ENCODE data around the gene RBFOX2.

GRCh38 chr22:35970616-35971455 lies 57.8 kb downstream of the RBFOX2 start:
- TF ChIP-seq CTCF (conservative IDR thresholded peaks at IDR 0.05; ENCODE audit: low read depth in 2 of 2) = no peak
- no peak for TF ChIP-seq JUNB (IDR thresholded peaks at IDR 0.05; ENCODE audit: unreplicated experiment)
- no peak for TF ChIP-seq EZH2phosphoT487 (IDR thresholded peaks at IDR 0.05; ENCODE audit: unreplicated experiment)
- TF ChIP-seq EZH2 (IDR thresholded peaks at IDR 0.05; ENCODE audit: low read depth, unreplicated experiment) = no peak
- TF ChIP-seq POLR2AphosphoS5 (IDR thresholded peaks at IDR 0.05; ENCODE audit: low read depth) = no peak
- no peak for TF ChIP-seq STAT1 (IDR thresholded peaks at IDR 0.05; ENCODE audit: unreplicated experiment)
- no peak for TF ChIP-seq REST (IDR thresholded peaks at IDR 0.05; ENCODE audit: unreplicated experiment)
- no peak for TF ChIP-seq CREB1 (CRISPR knock-in tag; IDR thresholded peaks at IDR 0.05; ENCODE audit: low read depth)
- TF ChIP-seq ETS1 (IDR thresholded peaks at IDR 0.05) = no peak
- TF ChIP-seq ZNF331 (CRISPR knock-in tag; IDR thresholded peaks at IDR 0.05; ENCODE audit: low read depth) = no peak

All from GM23338 (cell line).